GM18508 (cell line): ENCODE measurements around the gene MATN4.
"Not testable (repeated sequence)": the region's sequence is repeated elsewhere in the genome, so short reads cannot be mapped to it uniquely, and the experiment has no call there.

ENCODE experiments used
- ATAC-seq: cut with Tn5 transposase; IDR thresholded peaks from one replicate; pipeline ENCODE4 v1.9.1; 2021; ENCODE audit warnings: moderate number of reproducible peaks; ENCODE audit not compliant: insufficient read depth, unreplicated experiment

Gene MATN4

GRCh38 chr20:45308117-45308778, at the start of gene MATN4:
Gene MATN4, minus strand, starts transcription at chr20:45308299. Its CDS starts 2,717 bp downstream, at chr20:45305582.
- ATAC-seq = no peak

- ATAC-seq = no peak
These were observed 47.3 kb upstream of the MATN4 start for GRCh38 chr20:45355209-45356084.

DNA sequence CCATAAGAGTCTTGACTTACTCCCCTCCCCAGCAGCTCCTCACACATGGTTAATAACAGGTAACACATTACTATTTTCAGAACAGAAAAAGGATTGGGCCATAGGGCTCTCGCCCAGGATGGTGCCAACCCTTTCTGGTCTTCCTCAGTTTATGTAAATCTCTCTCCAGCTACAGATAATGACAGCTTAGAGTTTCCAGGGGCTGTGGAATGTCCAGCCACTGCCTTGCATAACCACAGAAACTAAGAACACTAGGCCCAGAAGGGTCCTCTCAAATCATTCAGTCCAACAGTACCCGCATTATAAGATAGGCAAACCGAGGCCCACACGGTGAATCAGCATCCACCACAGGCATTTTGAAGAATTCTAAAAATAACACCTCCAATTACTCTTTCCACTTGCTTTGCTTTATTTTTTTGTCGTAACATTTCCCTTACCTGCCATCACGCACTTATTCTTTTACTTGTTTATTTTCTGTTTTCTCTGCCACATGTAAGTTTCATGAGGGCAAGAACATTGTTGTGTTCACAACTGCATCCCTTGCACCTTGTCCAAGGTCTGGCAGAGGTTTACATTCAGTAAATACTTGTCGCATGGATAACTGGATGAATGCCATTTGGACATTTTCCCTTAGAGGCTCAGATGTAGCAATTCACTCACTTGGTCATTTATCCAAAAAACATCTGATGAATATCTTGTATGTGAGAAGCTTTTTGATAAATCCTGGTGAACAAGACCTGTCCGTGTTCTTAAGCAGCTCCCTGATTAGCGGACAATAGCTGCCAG, 46.5 kb upstream of the MATN4 start:
- ATAC-seq = no peak

- ATAC-seq = no peak
These were observed 45.6 kb upstream of the MATN4 start for GRCh38 chr20:45353746-45354145.

GRCh38 chr20:45352729-45353128, 44.6 kb upstream of the MATN4 start:
- no peak for ATAC-seq

DNA sequence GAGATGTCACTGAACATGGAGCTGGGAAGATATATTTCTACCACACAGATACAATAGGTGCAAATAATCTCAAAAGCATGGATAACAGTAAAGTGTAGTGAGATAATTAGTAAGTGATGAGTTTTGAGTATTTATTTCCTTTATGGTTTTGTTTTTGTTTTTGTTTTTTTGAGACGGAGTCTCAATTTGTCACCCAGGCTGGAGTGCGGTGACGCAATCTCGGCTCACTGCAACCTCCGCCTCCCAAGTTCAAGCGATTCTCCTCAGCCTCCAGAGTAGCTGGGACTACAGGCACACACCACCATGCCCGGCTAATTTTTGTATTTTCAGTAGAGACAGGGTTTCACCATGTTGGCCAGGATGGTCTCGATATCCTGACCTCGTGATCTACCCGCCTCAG, 42.7 kb upstream of the MATN4 start:
- not testable (repeated sequence) for ATAC-seq

DNA sequence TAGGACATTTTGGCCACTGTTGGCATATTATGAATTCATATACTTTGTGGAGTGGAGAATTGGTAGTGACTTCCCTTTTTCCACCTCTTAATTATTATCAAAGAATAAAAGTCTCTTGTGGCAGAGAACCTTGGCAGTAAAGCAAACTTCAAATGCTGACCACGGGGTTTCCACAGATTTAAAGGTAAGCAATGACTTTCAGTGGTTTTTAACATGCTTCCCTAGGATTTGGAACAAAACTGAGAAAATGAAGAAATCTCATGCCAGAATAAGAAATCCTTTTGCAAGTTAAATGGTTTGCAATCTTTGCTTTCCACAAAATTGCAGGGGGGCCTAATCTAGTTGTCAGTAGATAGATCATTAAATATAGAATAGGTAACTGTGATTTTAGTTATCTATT, 42.1 kb upstream of the MATN4 start:
- no peak for ATAC-seq

GRCh38 chr20:45347936-45348778, 40.1 kb upstream of the MATN4 start, which contains the start of gene SDC4:
Gene SDC4, minus strand, starts transcription at chr20:45348424. Its CDS starts 40 bp downstream, at chr20:45348384.
- ATAC-seq = no peak

DNA sequence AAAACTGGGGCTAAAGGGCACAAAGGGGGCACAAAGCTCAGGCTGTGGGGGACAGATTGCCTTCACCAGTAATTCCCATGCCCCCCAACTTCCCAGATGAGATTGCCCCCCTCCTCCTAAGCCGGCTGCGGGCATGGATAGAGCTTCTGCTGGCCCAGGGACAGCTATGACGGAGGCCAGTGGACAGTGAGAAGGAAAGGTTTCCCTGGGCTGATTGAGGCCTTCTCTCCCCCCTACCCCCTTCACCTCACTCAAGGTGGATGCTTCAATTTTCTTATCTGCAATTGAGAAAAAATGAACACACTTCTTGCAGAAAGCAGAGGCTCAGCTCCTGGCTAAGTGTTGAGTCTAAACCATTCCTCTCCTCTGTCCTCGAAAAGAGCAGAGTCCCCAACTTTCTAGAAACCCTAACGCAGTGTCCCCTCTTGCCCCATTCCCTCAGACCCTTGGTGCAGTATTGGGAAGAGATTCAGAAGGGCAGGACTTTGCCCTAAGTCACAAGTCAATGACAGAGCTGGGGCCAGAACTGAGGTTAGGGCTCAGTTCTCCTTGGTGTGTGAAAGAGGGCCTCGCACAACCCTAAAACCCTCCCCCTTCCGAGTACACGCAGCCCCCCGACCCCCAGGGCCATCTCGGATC, 39.3 kb upstream of the MATN4 start:
- no peak for ATAC-seq

DNA sequence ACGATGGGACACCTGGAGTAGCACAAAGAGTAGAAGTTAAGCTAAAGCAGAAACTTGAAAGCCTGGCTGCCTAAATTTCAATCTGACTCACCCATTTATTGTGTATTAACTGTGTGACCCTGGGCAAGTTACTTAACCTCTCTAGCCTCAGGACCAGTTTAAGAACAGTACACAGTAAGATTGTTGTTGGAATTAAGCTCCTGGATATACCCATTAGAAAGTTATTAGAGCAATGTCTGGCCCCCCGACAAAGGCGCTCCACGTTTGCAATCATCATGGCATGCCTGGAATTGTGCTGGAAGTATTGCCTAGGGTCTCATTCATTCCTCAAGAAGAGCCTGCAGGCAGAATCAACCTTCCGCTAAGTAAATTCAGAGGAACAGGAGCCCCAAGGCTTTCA, 38.8 kb upstream of the MATN4 start:
- no peak for ATAC-seq

- no peak for ATAC-seq
These were observed 38.2 kb upstream of the MATN4 start for GRCh38 chr20:45346291-45346718.

DNA sequence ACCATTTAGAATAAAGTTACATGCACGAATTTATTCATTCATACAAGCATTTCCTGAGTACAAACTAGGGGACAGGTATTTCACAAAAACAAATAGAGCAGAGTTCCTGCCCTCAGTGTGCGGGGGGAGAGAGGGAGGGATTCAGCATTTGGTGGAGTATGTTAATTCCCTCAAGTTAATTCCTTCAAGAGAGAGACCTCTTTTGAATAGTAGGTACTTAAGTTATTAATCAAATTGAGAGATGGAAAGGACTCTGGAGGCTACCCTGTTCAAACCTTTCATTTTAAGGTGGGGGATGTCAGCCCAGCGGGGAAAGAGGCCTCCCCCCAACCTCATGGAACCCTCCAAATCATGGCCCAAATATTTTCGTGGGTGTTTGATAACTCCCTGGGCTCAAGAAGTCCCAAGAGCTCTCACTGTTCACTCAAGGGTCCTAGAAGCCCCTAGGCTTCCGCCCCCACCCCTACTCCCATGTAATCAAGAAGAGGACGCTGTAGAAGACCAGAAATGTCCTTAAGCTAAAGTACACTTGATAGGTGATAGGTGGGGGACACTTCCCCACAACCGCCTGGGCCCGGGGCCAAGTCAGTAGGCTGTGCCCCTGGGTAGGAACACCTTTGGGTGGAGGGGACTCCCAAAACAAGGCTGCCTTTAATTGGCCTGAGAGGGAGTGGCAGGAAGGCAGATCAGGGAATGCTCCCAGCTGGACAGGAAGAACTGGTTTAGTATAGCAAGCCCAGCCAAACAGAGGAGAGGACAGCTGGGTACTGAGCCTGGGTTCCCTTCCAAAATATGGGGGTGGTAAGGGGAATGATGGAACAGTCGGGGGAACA, 37.2 kb upstream of the MATN4 start:
- ATAC-seq = no peak

- ATAC-seq = no peak
These were observed 36.2 kb upstream of the MATN4 start for GRCh38 chr20:45344168-45344860.

DNA sequence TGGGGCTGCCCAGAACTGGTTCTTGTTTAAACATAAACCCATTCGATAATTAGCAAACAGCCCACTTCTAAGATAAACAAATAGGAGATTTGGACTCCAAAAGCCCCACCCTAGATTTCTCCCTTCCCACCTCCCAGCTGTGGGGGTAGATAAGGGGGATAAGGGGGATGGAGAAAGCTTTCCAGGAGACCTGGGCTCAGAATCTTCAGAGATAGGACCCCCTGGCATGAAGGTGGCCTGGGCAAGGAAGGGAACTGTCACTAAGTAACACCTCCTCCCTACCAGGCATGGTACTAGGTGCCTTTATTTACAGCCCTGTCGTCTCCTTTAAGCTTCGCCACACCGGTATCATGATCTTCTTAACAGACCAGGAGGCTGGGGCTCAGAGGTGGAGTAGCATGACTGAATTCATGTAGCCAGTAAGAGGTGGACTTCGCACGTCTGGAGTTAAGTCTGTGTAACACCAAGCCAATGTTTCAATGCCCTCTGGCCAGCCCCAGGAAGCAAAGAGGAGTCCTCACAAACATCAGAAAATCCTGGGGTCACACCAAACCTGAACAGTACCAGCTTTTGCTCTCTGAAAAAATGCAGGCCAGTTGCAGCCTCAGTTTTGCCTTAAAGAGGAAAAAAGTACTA, 35.6 kb upstream of the MATN4 start:
- no peak for ATAC-seq

GRCh38 chr20:45342855-45343531, 34.9 kb upstream of the MATN4 start:
- ATAC-seq = no peak

DNA sequence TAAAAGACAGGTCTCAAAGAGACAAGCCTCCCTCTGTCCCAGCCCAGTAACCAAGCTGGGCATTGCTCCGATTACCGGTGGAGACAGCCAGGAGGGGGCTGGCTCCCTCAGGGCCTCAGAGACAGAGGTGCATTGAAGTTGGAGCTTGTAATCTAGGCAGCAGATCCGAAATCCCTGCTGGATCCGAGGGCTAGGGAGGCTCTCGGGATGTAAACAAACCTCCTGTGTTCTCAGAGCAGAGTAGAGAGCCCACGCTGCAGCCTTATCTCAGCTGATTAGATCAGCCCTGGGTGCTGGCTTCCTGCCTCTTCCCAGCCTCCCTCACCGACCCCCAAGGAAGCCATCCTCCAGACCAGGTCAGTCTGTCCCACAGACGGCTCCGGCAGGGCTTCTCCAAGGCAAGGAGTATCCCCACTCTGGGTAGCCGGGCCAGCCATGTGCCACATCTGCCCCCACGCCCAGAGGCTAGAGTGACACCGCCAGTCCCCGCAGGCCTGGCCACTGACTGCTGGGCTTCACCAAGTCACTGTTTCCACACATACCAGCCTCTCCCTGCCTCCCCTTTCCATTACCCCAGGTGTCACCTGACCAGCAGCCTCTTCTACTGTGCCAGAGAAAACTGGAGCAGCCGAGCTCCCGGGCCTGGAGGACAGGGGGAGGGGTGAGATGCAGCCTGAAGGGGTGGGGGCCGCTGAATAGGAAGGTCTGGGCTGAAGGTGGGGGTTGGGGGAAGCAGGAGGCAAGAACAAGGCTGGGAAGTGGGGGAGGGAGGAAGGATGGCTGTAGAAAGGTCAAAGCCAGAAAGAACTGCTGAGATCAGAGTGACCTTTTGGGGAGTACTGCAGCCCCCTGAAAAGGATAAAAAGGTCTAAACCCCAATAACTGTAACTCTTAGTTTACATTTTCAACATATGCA, 34.1 kb upstream of the MATN4 start:
- ATAC-seq = no peak
